Endothelial cell (in vitro differentiated cells): ENCODE results near the gene CCP110. TPM values are rescaled to one million over a fixed set of nuclear protein-coding genes. Genes with fewer than 3 reads are reported as not detected.
"Not testable (repeated sequence)": the region's sequence is repeated elsewhere in the genome, so short reads cannot be mapped to it uniquely, and the experiment has no call there.

Experiments
- DNase-seq: peaks from one replicate; pipeline ENCODE4 v3.0.0; 2021; ENCODE audit warnings: low spot score
- H3K27ac Mint-ChIP-seq: one replicate; pipeline ENCODE4 v1.8.0; 2021; ENCODE audit warnings: mixed read lengths, inconsistent platforms; ENCODE audit not compliant: unreplicated experiment
- H3K27me3 Mint-ChIP-seq: one replicate; pipeline ENCODE4 v1.8.0; 2021; ENCODE audit warnings: mild to moderate bottlenecking, moderate library complexity, mixed read lengths, inconsistent platforms; ENCODE audit not compliant: unreplicated experiment
- H3K36me3 Mint-ChIP-seq: one replicate; pipeline ENCODE4 v1.8.0; 2021; ENCODE audit warnings: mild to moderate bottlenecking, low read depth, mixed read lengths, inconsistent platforms; ENCODE audit not compliant: unreplicated experiment
- H3K4me1 Mint-ChIP-seq: one replicate; pipeline ENCODE4 v1.8.0; 2021; ENCODE audit warnings: mild to moderate bottlenecking, mixed read lengths, inconsistent platforms; ENCODE audit not compliant: unreplicated experiment
- H3K4me3 Mint-ChIP-seq: one replicate; pipeline ENCODE4 v1.8.0; 2021; ENCODE audit warnings: mild to moderate bottlenecking, mixed read lengths, inconsistent platforms; ENCODE audit not compliant: unreplicated experiment
- H3K9me3 Mint-ChIP-seq: one replicate; pipeline ENCODE4 v1.8.0; 2021; ENCODE audit warnings: mixed read lengths, inconsistent platforms; ENCODE audit not compliant: unreplicated experiment
- CTCF ChIP-seq: fragments of 200-600 bp; sonication (generic); IDR thresholded peaks from one replicate; pipeline ENCODE4 v1.5.0; 2021; ENCODE audit warnings: antibody characterized with exemption; ENCODE audit not compliant: unreplicated experiment
- total RNA-seq: library from RNA; stranded (reverse); fragmentation: NEBNext Ultra II Directional; extraction: Animal tissue kit (Norgen Biotek cat#: 25700); gene quantifications from one replicate; pipeline ENCODE4 v1.2.1, GENCODE V29; 2021; ENCODE audit not compliant: unreplicated experiment

CCP110 gene
- total RNA-seq, 1 donor from 2014 or later = 6.8 TPM

- TF ChIP-seq CTCF = no peak
- Mint-ChIP-seq H3K4me3 (no peak overlapping the region), H3K27me3 (peaks cover 1% of the 10 kb centered on the region), H3K36me3 (no peaks in the 10 kb centered on the region), H3K4me1 (peaks cover 10% of the 10 kb centered on the region), H3K27ac (no peak overlapping the region), H3K9me3 (no peaks in the 10 kb centered on the region)
- DNase-seq = no peak
Measured at GRCh38 chr16:19528666-19529065, 4.9 kb downstream of the CCP110 start.

GRCh38 chr16:19532601-19533000 is 8.9 kb downstream of the CCP110 start:
- no peaks in the 10 kb centered on the region for H3K27me3 Mint-ChIP-seq
- H3K4me1 Mint-ChIP-seq = no peaks in the 10 kb centered on the region
- DNase-seq = no peak
- H3K4me3 Mint-ChIP-seq = no peak overlapping the region
- H3K36me3 Mint-ChIP-seq = no peaks in the 10 kb centered on the region
- TF ChIP-seq CTCF = no peak
- no peak overlapping the region for H3K27ac Mint-ChIP-seq
- no peaks in the 10 kb centered on the region for H3K9me3 Mint-ChIP-seq

- peaks cover 13% of the 10 kb centered on the region for H3K36me3 Mint-ChIP-seq
- TF ChIP-seq CTCF = no peak
- DNase-seq = no peak
- no peak overlapping the region for H3K27ac Mint-ChIP-seq
- H3K9me3 Mint-ChIP-seq = no peaks in the 10 kb centered on the region
- peaks cover 2% of the 10 kb centered on the region for H3K4me1 Mint-ChIP-seq
- H3K27me3 Mint-ChIP-seq = peaks cover 3% of the 10 kb centered on the region
- H3K4me3 Mint-ChIP-seq = no peak overlapping the region
Measured at GRCh38 chr16:19540241-19540970, 16.7 kb downstream of the CCP110 start.

- DNase-seq = no peak
Measured at GRCh38 chr16:19542138-19542821, 18.5 kb downstream of the CCP110 start.

GRCh38 chr16:19543278-19543996 is 19.7 kb downstream of the CCP110 start:
- Mint-ChIP-seq H3K4me3 (peak overlapping the region; percentile 70), H3K36me3 (peaks cover 13% of the 10 kb centered on the region)
- not testable (repeated sequence) for H3K9me3 Mint-ChIP-seq, H3K27ac Mint-ChIP-seq, DNase-seq, H3K27me3 Mint-ChIP-seq, H3K4me1 Mint-ChIP-seq

More at GRCh38 chr16:19542138-19542821, 18.5 kb downstream of the CCP110 start:
- Mint-ChIP-seq H3K36me3 (peaks cover 13% of the 10 kb centered on the region), H3K4me3 (no peak overlapping the region), H3K9me3 (no peaks in the 10 kb centered on the region), H3K27me3 (peaks cover 3% of the 10 kb centered on the region), H3K27ac (no peak overlapping the region), H3K4me1 (peaks cover 2% of the 10 kb centered on the region)
- no peak for TF ChIP-seq CTCF
